BJ (cell line): ENCODE measurements around the gene COLGALT1. TPM values are rescaled to one million over a fixed set of nuclear protein-coding genes. Genes with fewer than 3 reads are reported as not detected.
"Not testable (repeated sequence)": the region's sequence is repeated elsewhere in the genome, so short reads cannot be mapped to it uniquely, and the experiment has no call there.

Experiments
- CTCF ChIA-PET: fragments of 350-600 bp; formaldehyde crosslinking; extraction: SDS; loops from one replicate; lab custom pipeline; 2021; ENCODE audit warnings: antibody characterized with exemption, inconsistent platforms; lab: Yijun Ruan, JAX
- POLR2A ChIA-PET: fragments of 300-600 bp; sonication (Branson Sonifier 250); formaldehyde crosslinking; extraction: SDS; loops from one replicate; lab custom pipeline; 2021; ENCODE audit warnings: antibody characterized with exemption; lab: Charles Lee
- DNase-seq: peaks from one replicate; pipeline ENCODE4 v3.0.0-alpha.2; 2011; ENCODE audit warnings: low read depth
- H3K27me3 ChIP-seq: 2 replicates; pipeline ENCODE4 v1.6.0; 2011; ENCODE audit warnings: low read length; ENCODE audit not compliant: control insufficient read depth, insufficient read depth
- H3K36me3 ChIP-seq: 2 replicates; pipeline ENCODE4 v1.5.1; 2011; ENCODE audit warnings: low read length; ENCODE audit not compliant: control insufficient read depth, insufficient read depth
- H3K4me3 ChIP-seq: 2 replicates; pipeline ENCODE4 v1.5.1; 2011; ENCODE audit warnings: low read depth, mild to moderate bottlenecking, control low read depth, low read length
- polyA plus RNA-seq: library from polyadenylated mRNA; depleted of rRNA; stranded (reverse); fragments of >200 nt; gene quantifications from 2 replicates; pipeline ENCODE4 v1.2.3, GENCODE V29; 2011
- TF ChIP-seq, protein P1 (sequence below): IDR thresholded peaks from 2 replicates; pipeline ENCODE4 v1.5.1; 2011; ENCODE audit warnings: low read depth, mild to moderate bottlenecking, control low read depth, inconsistent platforms, low read length, moderate library complexity; ENCODE audit not compliant: insufficient read depth

The COLGALT1 gene
- polyA plus RNA-seq, 1 experiment, result 158 TPM

DNA sequence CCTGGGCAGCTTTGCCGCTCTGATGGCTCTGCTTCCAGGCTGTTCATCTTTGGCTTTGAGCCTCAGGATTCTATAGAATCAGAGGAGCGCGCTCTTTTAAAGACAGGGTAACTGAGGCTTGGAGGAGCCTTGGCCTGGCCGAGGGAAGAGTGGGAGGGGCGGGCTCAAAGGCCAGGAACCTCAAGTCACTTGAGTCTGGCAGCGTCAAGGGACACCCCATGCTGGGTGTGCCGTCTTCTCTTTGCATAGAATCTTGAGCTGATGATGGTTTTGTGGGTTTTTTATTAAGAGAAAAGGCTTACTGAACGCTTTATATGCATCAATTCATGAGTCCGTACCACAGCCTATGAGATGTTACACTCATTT, 42.9 kb upstream of the COLGALT1 start:
- H3K4me3 ChIP-seq, result peak overlapping the region; percentile 96
- CTCF ChIA-PET, result interaction anchor here (1.5 kb wide), 1 partner anchor 61 kb away, joined by 6 read pairs; no protein-coding TSS in a partner anchor
- TF ChIP-seq, protein P1, sequence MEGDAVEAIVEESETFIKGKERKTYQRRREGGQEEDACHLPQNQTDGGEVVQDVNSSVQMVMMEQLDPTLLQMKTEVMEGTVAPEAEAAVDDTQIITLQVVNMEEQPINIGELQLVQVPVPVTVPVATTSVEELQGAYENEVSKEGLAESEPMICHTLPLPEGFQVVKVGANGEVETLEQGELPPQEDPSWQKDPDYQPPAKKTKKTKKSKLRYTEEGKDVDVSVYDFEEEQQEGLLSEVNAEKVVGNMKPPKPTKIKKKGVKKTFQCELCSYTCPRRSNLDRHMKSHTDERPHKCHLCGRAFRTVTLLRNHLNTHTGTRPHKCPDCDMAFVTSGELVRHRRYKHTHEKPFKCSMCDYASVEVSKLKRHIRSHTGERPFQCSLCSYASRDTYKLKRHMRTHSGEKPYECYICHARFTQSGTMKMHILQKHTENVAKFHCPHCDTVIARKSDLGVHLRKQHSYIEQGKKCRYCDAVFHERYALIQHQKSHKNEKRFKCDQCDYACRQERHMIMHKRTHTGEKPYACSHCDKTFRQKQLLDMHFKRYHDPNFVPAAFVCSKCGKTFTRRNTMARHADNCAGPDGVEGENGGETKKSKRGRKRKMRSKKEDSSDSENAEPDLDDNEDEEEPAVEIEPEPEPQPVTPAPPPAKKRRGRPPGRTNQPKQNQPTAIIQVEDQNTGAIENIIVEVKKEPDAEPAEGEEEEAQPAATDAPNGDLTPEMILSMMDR, result no peak
- H3K36me3 ChIP-seq, result peaks cover 11% of the 10 kb centered on the region
- DNase-seq, result no peak
- POLR2A ChIA-PET, result no interaction called here
- H3K27me3 ChIP-seq, result no peaks in the 10 kb centered on the region

- TF ChIP-seq, protein P1, result no peak
- ChIA-PET CTCF (interaction anchor here (2.5 kb wide), 1 partner anchor 19 kb away, joined by 7 read pairs; no protein-coding TSS in a partner anchor), POLR2A (no interaction called here)
- DNase-seq, result no peak
- Histone ChIP-seq H3K27me3 (no peaks in the 10 kb centered on the region), H3K36me3 (peaks cover 12% of the 10 kb centered on the region), H3K4me3 (no peak overlapping the region)
Measured at GRCh38 chr19:17515408-17516149, 39.9 kb upstream of the COLGALT1 start.

- ChIA-PET POLR2A (no interaction called here), CTCF (interaction anchor here (0.9 kb wide), 1 partner anchor 56 kb away, joined by 4 read pairs; no protein-coding TSS in a partner anchor)
- DNase-seq, result no peak
- Histone ChIP-seq H3K27me3 (no peaks in the 10 kb centered on the region), H3K4me3 (no peak overlapping the region), H3K36me3 (peaks cover 14% of the 10 kb centered on the region)
- TF ChIP-seq, protein P1, result no peak
Measured at GRCh38 chr19:17517898-17518297, 37.6 kb upstream of the COLGALT1 start.

DNA sequence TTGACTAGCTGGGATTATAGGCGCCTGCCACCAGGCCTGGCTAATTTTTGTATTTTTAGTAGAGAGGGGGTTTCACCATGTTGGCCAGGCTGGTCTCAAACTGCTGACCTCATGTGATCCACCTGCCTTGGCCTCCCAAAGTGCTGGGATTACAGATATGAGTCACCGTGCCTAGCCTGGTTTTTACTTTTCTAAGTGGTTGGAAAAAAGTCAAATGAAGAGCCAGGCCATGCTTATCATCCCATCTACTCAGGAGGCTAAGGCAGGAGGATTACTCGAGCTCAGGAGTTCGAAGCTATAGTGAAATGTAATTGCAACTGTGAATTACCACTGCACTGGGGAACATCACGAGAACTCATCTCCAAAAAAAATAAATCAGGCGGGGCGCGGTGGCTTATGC, 36.8 kb upstream of the COLGALT1 start:
- H3K4me3 ChIP-seq, H3K27me3 ChIP-seq, DNase-seq, POLR2A ChIA-PET: not testable (repeated sequence)
- H3K36me3 ChIP-seq, result peaks cover 14% of the 10 kb centered on the region
- CTCF ChIA-PET, result interaction anchor here (0.9 to 3.8 kb wide), 2 partner anchors 12 to 55 kb away, joined by 4 to 12 read pairs; no protein-coding TSS in a partner anchor

GRCh38 chr19:17519967-17520366, 35.5 kb upstream of the COLGALT1 start:
- TF ChIP-seq, protein P1, result no peak
- no peaks in the 10 kb centered on the region for H3K27me3 ChIP-seq
- ChIA-PET CTCF (interaction anchor here (3.8 kb wide), 1 partner anchor 10 kb away, joined by 12 read pairs; no protein-coding TSS in a partner anchor), POLR2A (no interaction called here)
- H3K4me3 ChIP-seq, result no peak overlapping the region
- no peak for DNase-seq
- peaks cover 14% of the 10 kb centered on the region for H3K36me3 ChIP-seq
